DND-41 (cell line): ENCODE results near the gene PNN.

Source experiments
- CTCF ChIP-seq: IDR thresholded peaks from 2 replicates; pipeline ENCODE4 v1.5.1; 2012; ENCODE audit warnings: borderline replicate concordance, low read length, moderate library complexity, mild to moderate bottlenecking; ENCODE audit not compliant: poor library complexity, severe bottlenecking; ENCODE audit errors: extremely low read depth
- EZH2 ChIP-seq: IDR thresholded peaks from 3 replicates; pipeline ENCODE4 v1.6.1; 2012; ENCODE audit warnings: borderline replicate concordance, low read depth, mild to moderate bottlenecking, moderate library complexity, low read length, inconsistent platforms; ENCODE audit not compliant: severe bottlenecking

DNA sequence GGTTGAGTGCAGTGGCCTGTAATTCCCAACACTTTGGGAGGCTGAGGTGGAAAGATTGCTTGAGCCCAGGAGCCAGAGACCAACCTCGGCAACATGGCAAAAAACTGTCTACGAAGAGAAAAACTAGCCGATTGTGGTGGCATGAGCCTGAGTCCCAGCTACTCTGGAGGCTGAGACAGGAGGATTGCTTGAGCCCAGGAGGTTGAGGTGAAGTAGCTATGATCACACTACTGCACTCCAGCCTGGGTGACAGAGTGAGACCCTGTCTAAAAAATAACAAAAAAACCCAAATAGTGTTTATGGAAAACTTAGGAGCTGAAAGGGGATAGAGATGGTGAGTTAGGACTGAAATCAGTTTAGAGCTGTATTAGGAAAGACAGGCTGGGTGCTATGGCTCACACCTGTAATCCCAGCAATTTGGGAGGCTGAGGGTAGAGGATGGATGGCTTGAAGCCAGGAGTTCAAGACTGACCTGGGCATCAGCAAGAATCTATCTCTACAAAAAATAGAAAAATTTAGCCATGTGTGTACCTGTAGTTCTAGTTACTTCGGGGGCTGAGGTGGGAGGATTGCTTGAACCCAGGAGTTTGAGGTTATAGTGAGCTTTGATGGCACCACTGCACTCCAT is 9.7 kb downstream of the PNN start:
- no peak for TF ChIP-seq CTCF
- no peak for TF ChIP-seq EZH2
